ENCODE measurements around the gene DLK2.
"Not testable (repeated sequence)": the region's sequence is repeated elsewhere in the genome, so short reads cannot be mapped to it uniquely, and the experiment has no call there.

The DLK2 gene

GRCh38 chr6:43455531-43456428 lies at the start of gene DLK2:
DLK2 (minus strand) TSS chr6:43455548; CDS start chr6:43454825, 723 bp downstream.
- no peak for DNase-seq

- no peak for DNase-seq
These were observed 48.1 kb upstream of the DLK2 start for GRCh38 chr6:43503443-43503842.

- no peak for DNase-seq
These were observed 47.3 kb upstream of the DLK2 start for GRCh38 chr6:43502666-43503065.

GRCh38 chr6:43500921-43501320 lies 45.6 kb upstream of the DLK2 start:
- DNase-seq: no peak

GRCh38 chr6:43499028-43499815 lies 43.9 kb upstream of the DLK2 start:
- no peak for DNase-seq

- DNase-seq: not testable (repeated sequence)
These were observed 42.9 kb upstream of the DLK2 start for GRCh38 chr6:43498291-43498690.

- DNase-seq: no peak
These were observed 42.3 kb upstream of the DLK2 start for GRCh38 chr6:43497689-43498088.

- no peak for DNase-seq
These were observed 41.7 kb upstream of the DLK2 start for GRCh38 chr6:43497129-43497396.

- DNase-seq: no peak
These were observed 41.2 kb upstream of the DLK2 start for GRCh38 chr6:43496370-43497128.

GRCh38 chr6:43495409-43495941 lies 40.1 kb upstream of the DLK2 start:
- DNase-seq: no peak

GRCh38 chr6:43494766-43495165 lies 39.4 kb upstream of the DLK2 start:
- no peak for DNase-seq

GRCh38 chr6:43494321-43494720 lies 39.0 kb upstream of the DLK2 start:
- no peak for DNase-seq

GRCh38 chr6:43493833-43494232 lies 38.5 kb upstream of the DLK2 start:
- DNase-seq: no peak

GRCh38 chr6:43493230-43493629 lies 37.9 kb upstream of the DLK2 start:
- no peak for DNase-seq

GRCh38 chr6:43492673-43493072 lies 37.3 kb upstream of the DLK2 start:
- no peak for DNase-seq

- DNase-seq: no peak
These were observed 36.7 kb upstream of the DLK2 start for GRCh38 chr6:43491750-43492661.

GRCh38 chr6:43490523-43490939 lies 35.2 kb upstream of the DLK2 start:
- no peak for DNase-seq

- DNase-seq: no peak
These were observed 34.1 kb upstream of the DLK2 start for GRCh38 chr6:43489277-43490072.

GRCh38 chr6:43488667-43489276 lies 33.4 kb upstream of the DLK2 start:
- DNase-seq: no peak

GRCh38 chr6:43481591-43482236 lies 26.4 kb upstream of the DLK2 start:
- no peak for DNase-seq
